Breast epithelium (tissue), 3 donors: Measurements from ENCODE around the gene PRCD.

ENCODE experiments used
- CTCF ChIP-seq, 3 donors: fragments of 450-650 bp; IDR thresholded peaks; one replicate each; pipeline ENCODE4 v1.5.1; 2016 to 2017; ENCODE audit warnings: antibody characterized with exemption in 3 of 3, mild to moderate bottlenecking in 3 of 3, moderate library complexity in 3 of 3
- POLR2AphosphoS5 ChIP-seq, 3 donors: sonication (generic); formaldehyde crosslinking; IDR thresholded peaks; one replicate each; pipeline ENCODE4 v1.6.1; 2017; ENCODE audit warnings: antibody characterized with exemption in 3 of 3

DNA sequence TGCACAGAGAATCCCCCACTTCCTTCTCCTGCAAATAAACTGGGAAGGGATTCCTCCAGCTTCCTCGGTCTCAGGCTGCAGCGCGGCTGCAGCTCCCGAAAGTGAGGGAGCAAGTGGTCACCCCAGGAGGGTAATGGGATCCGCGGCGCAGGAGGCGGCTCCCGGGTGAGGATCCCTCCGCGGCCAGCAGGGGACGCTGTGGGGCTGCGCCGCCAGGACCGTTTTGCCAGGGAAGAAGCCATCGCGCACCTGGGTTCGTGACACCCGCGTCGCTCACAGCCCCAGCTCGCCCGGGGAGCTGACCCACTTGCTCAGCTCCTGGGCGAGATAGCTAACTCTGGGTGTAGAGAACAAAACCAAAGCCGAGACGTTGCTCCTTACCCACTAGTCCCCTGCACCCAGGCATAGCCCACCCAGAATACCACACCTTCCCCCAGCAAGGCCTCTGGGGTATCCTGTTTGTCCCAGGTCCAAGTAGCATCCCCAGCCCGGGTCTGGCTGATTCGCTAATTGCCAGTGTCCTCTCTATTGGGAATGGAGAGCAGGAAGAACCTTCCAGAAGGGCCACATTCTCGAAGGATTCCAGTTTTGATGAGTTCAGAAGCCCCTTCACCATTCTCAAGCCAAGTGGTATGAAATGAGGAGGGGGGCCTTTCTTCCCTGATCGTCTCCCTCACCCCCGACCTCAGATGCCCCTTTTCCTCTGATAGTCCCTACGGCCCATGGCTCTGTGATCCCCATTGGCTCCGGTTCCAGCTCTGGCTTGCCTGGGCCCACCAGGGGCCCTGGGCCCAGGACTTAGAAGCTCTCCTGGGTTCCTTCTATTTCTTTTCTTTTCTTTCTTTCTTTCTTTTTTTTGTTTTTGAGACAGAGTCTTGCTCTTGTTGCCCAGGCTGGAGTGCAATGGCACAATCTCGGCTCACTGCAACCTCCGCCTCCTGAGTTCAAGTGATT is 16.5 kb upstream of the PRCD start:
- TF ChIP-seq POLR2AphosphoS5 (IDR thresholded peaks at IDR 0.05) (peak in 2 of 3 donors; percentile 9 to 48), CTCF (IDR thresholded peaks at IDR 0.05) (peak; percentile 99)
